ENCODE results near the gene ABLIM1. TPM values are rescaled to one million over a fixed set of nuclear protein-coding genes. Genes with fewer than 3 reads are reported as not detected.

The ABLIM1 gene
- total RNA-seq, 1 donor from 2014 or later = 39.8 TPM

- H3K4me3 Mint-ChIP-seq = no peak overlapping the region
- H3K27me3 Mint-ChIP-seq (ENCODE audit: insufficient read depth, low read depth) = no peaks in the 10 kb centered on the region
- H3K36me3 Mint-ChIP-seq = peaks cover 23% of the 10 kb centered on the region
- Histone ChIP-seq H3K4me1 (no peaks in the 10 kb centered on the region), H3K79me2 (ENCODE audit: low read depth) (no peaks in the 10 kb centered on the region), H3K27me3 (no peaks in the 10 kb centered on the region), H3K36me3 (no peaks in the 10 kb centered on the region), H3K9me3 (ENCODE audit: low read depth) (no peaks in the 10 kb centered on the region), H3F3A (ENCODE audit: low read depth) (no peaks in the 10 kb centered on the region), H4K20me1 (ENCODE audit: low read depth) (no peaks in the 10 kb centered on the region), H3K4me2 (no peak overlapping the region), H3K4me3 (no peak overlapping the region), H2AFZ (replicated peaks) (no peak overlapping the region), H3K27ac (no peak overlapping the region), H3K9ac (no peak overlapping the region)
- H3K9me3 Mint-ChIP-seq = no peaks in the 10 kb centered on the region
- DNase-seq (ENCODE audit: low spot score) = no peak
- H3K27ac Mint-ChIP-seq = no peak overlapping the region
- TF ChIP-seq EZH2phosphoT487 (IDR thresholded peaks at IDR 0.05) (no peak), EZH2 (IDR thresholded peaks at IDR 0.05) (no peak), CTCF (IDR thresholded peaks at IDR 0.05) (no peak)
- H3K4me1 Mint-ChIP-seq = no peaks in the 10 kb centered on the region
Measured at GRCh38 chr10:114445332-114445731, 212.7 kb downstream of the ABLIM1 start.

DNA sequence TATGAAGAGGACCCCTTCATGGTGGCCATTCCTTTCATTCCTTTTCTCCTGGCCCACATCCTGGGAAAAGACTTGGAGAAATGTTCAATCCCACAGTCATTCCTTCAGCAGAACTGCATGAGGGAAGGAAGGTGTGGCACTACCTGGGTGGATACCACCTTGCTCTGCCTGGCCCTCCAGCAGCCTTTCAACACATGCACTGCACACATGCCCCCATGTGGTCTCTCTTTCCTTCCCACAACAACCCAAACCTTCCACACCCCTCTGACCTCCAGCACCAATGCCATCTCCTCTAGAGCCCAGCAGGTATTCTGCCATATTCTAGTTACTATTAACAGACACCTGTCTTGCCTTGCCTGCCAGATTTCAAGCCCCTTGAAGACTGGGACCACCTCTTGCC is 213.3 kb downstream of the ABLIM1 start:
- Mint-ChIP-seq H3K27ac (no peak overlapping the region), H3K36me3 (peaks cover 24% of the 10 kb centered on the region), H3K27me3 (ENCODE audit: insufficient read depth, low read depth) (no peaks in the 10 kb centered on the region), H3K9me3 (no peaks in the 10 kb centered on the region), H3K4me1 (no peaks in the 10 kb centered on the region), H3K4me3 (no peak overlapping the region)
- Histone ChIP-seq H3F3A (ENCODE audit: low read depth) (no peaks in the 10 kb centered on the region), H3K36me3 (no peaks in the 10 kb centered on the region), H3K4me1 (no peaks in the 10 kb centered on the region), H3K4me2 (no peak overlapping the region), H2AFZ (replicated peaks) (no peak overlapping the region), H3K79me2 (ENCODE audit: low read depth) (no peaks in the 10 kb centered on the region), H3K27me3 (no peaks in the 10 kb centered on the region), H3K27ac (no peak overlapping the region), H3K9me3 (ENCODE audit: low read depth) (no peaks in the 10 kb centered on the region), H3K9ac (no peak overlapping the region), H3K4me3 (no peak overlapping the region), H4K20me1 (ENCODE audit: low read depth) (no peaks in the 10 kb centered on the region)
- no peak for TF ChIP-seq EZH2phosphoT487 (IDR thresholded peaks at IDR 0.05)
- TF ChIP-seq CTCF (IDR thresholded peaks at IDR 0.05) = no peak
- no peak for TF ChIP-seq EZH2 (IDR thresholded peaks at IDR 0.05)
- DNase-seq (ENCODE audit: low spot score) = no peak

DNA sequence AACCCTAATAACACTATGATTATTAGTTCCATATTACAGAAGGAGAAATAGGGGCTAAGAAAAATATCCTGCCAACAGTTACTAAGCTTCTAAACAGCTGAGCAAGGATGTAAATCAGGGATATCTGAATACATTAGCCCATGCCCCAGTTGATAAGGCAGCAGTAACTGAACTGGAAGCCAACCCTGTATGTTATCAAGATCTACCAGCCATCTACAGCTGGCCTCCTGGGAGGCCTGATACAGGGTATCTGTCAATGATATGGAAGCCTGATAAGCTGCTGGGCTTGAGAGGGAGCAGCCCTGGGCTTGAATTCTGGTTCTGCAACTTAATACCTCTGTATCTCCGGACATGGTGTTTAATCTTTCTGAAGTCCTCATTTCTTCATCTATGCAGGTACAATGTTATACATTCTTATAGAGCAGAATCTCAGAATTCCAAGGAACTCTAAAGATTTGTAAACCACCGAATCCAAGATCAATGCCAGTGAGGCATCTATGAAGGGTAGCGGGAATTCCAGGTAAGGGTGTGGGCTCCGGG is 215.9 kb downstream of the ABLIM1 start:
- Histone ChIP-seq H3K4me1 (no peaks in the 10 kb centered on the region), H3K4me2 (no peak overlapping the region), H2AFZ (replicated peaks) (no peak overlapping the region), H3K79me2 (ENCODE audit: low read depth) (no peaks in the 10 kb centered on the region), H3K9me3 (ENCODE audit: low read depth) (no peaks in the 10 kb centered on the region), H3K36me3 (no peaks in the 10 kb centered on the region), H3F3A (ENCODE audit: low read depth) (no peaks in the 10 kb centered on the region), H3K4me3 (no peak overlapping the region), H3K9ac (no peak overlapping the region), H4K20me1 (ENCODE audit: low read depth) (no peaks in the 10 kb centered on the region), H3K27ac (no peak overlapping the region), H3K27me3 (no peaks in the 10 kb centered on the region)
- H3K27ac Mint-ChIP-seq = no peak overlapping the region
- no peaks in the 10 kb centered on the region for H3K4me1 Mint-ChIP-seq
- H3K36me3 Mint-ChIP-seq = peaks cover 38% of the 10 kb centered on the region
- no peak for DNase-seq (ENCODE audit: low spot score)
- TF ChIP-seq CTCF (IDR thresholded peaks at IDR 0.05) (no peak), EZH2 (IDR thresholded peaks at IDR 0.05) (no peak), EZH2phosphoT487 (IDR thresholded peaks at IDR 0.05) (no peak)
- no peak overlapping the region for H3K4me3 Mint-ChIP-seq
- no peaks in the 10 kb centered on the region for H3K27me3 Mint-ChIP-seq (ENCODE audit: insufficient read depth, low read depth)
- H3K9me3 Mint-ChIP-seq = no peaks in the 10 kb centered on the region

Data from neural progenitor cell (in vitro differentiated cells).